Trophoblast cell (in vitro differentiated cells and primary cell): Measurements from ENCODE around the gene CAPN10.

Source experiments
- DNase-seq, 2 donors: peaks; one replicate each; pipeline ENCODE4 v3.0.0-alpha.2; 2016
- H2AFZ ChIP-seq: 2 replicates; pipeline ENCODE4 v1.6.1; 2013; ENCODE audit warnings: low read length, moderate library complexity, mild to moderate bottlenecking; ENCODE audit not compliant: insufficient read depth, poor library complexity
- H2AK5ac ChIP-seq: 2 replicates; pipeline ENCODE4 v1.6.1; 2013; ENCODE audit warnings: mild to moderate bottlenecking, low read length
- H2BK120ac ChIP-seq: 2 replicates; pipeline ENCODE4 v1.6.1; 2013; ENCODE audit warnings: low read length, mild to moderate bottlenecking, moderate library complexity; ENCODE audit not compliant: insufficient read depth, poor library complexity
- H2BK12ac ChIP-seq: 2 replicates; pipeline ENCODE4 v1.6.1; 2013; ENCODE audit warnings: mild to moderate bottlenecking, low read length, moderate library complexity
- H2BK5ac ChIP-seq: 2 replicates; pipeline ENCODE4 v1.6.1; 2013; ENCODE audit warnings: low read length, low read depth, moderate library complexity, mild to moderate bottlenecking; ENCODE audit not compliant: poor library complexity
- H3K14ac ChIP-seq: 2 replicates; pipeline ENCODE4 v1.6.1; 2013; ENCODE audit warnings: mild to moderate bottlenecking, low read length
- H3K18ac ChIP-seq: 2 replicates; pipeline ENCODE4 v1.6.1; 2013; ENCODE audit warnings: mild to moderate bottlenecking, low read length
- H3K23ac ChIP-seq: 2 replicates; pipeline ENCODE4 v1.6.1; 2013; ENCODE audit warnings: low read length
- H3K27ac ChIP-seq: 2 replicates; pipeline ENCODE4 v1.5.1; 2013; ENCODE audit warnings: low read depth, mild to moderate bottlenecking, inconsistent platforms, low read length, moderate library complexity
- H3K27me3 ChIP-seq: 2 replicates; pipeline ENCODE4 v1.6.1; 2013; ENCODE audit warnings: inconsistent platforms, mild to moderate bottlenecking, low read length, moderate library complexity; ENCODE audit not compliant: insufficient read depth
- H3K36me3 ChIP-seq, 2 experiments: 1 replicate in 1 of 2; 2 replicates in 1 of 2; pipeline ENCODE4 v1.6.1; 2013; ENCODE audit warnings: low read length in 2 of 2, mild to moderate bottlenecking in 2 of 2, moderate library complexity in 1 of 2; ENCODE audit not compliant: insufficient read depth in 2 of 2, control insufficient read depth in 1 of 2
- H3K4ac ChIP-seq: 2 replicates; pipeline ENCODE4 v1.6.1; 2013; ENCODE audit warnings: low read depth, mild to moderate bottlenecking, low read length, moderate library complexity
- H3K4me1 ChIP-seq, 2 experiments: 1 replicate in 1 of 2; 2 replicates in 1 of 2; pipeline ENCODE4 v1.6.1; 2013; ENCODE audit warnings: low read length in 2 of 2, mild to moderate bottlenecking in 2 of 2, moderate library complexity in 1 of 2; ENCODE audit not compliant: insufficient read depth in 2 of 2, control insufficient read depth in 1 of 2
- H3K4me2 ChIP-seq: 2 replicates; pipeline ENCODE4 v1.6.1; 2013; ENCODE audit warnings: inconsistent platforms, mild to moderate bottlenecking, low read length, moderate library complexity
- H3K4me3 ChIP-seq: 2 replicates; pipeline ENCODE4 v1.5.1; 2013; ENCODE audit warnings: mild to moderate bottlenecking, low read depth, low read length, inconsistent platforms
- H3K79me1 ChIP-seq: one replicate; pipeline ENCODE4 v1.6.1; 2013; ENCODE audit warnings: low read length
- H3K79me2 ChIP-seq: 2 replicates; pipeline ENCODE4 v1.6.1; 2013; ENCODE audit warnings: low read length, mild to moderate bottlenecking; ENCODE audit not compliant: control insufficient read depth, insufficient read depth, poor library complexity
- H3K9ac ChIP-seq: 2 replicates; pipeline ENCODE4 v1.6.1; 2013; ENCODE audit warnings: mild to moderate bottlenecking, low read length
- H3K9me3 ChIP-seq: 2 replicates; pipeline ENCODE4 v1.6.1; 2013; ENCODE audit warnings: low read depth, mild to moderate bottlenecking, control low read depth, inconsistent platforms, low read length; ENCODE audit not compliant: insufficient read depth
- H4K12ac ChIP-seq: 2 replicates; pipeline ENCODE4 v1.6.1; 2013; ENCODE audit warnings: low read depth, mild to moderate bottlenecking, low read length, moderate library complexity
- H4K8ac ChIP-seq: 2 replicates; pipeline ENCODE4 v1.6.1; 2013; ENCODE audit warnings: low read depth, mild to moderate bottlenecking, low read length, moderate library complexity
- H4K91ac ChIP-seq: one replicate; pipeline ENCODE4 v1.6.1; 2013; ENCODE audit warnings: low read depth, mild to moderate bottlenecking, low read length, moderate library complexity
- WGBS: extraction: QIAGEN DNeasy Blood & Tissue Kit; methylation state at CpG from one replicate; pipeline ENCODE4 v1.1.7; 2013; ENCODE audit warnings: missing lambda C conversion rate; ENCODE audit not compliant: insufficient read length, insufficient coverage; ENCODE audit errors: extremely low coverage; 5-methylcytosine and 5-hydroxymethylcytosine counted together

The CAPN10 gene

DNA sequence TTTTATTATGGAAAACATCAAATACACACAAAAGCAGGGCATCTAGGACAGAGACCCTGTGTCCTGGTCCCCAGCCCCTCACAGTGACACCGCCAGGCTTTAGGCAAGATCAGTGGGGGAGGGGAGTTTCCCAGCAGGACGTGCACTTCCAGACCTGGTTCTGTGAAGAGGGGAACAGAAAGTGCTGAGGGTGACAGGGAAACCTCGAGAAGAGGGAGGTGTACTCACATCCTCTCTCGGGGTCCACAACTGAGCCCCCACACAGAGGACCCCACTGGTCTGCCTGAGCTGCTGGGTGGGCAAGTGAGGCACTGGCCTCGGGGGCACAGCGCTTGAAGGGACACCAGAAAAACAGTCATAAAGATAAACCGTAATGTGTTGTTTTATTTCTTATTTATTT lies 34.3 kb downstream of the CAPN10 start:
- DNase-seq: no peak
- no peak overlapping the region for H3K4ac ChIP-seq
- WGBS: no CpG with 5 or more reads among the region's 7 CpGs

DNA sequence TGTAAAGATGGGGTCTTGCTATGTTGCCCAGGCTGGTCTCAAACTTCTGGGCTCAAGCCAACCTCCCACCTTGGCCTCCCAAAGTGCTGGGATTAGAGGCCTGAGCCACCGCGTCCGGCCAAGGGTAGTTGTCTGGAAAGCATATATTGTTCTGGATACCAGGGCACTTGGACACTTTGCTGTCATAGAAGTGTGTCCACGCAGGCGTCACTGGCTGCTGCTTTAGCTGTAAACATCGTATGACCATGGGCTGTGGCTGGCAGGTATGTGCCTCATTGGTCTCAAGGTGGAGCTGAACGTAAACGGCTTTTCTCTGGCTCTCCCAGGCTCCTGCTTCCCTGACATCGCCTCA lies 35.5 kb downstream of the CAPN10 start:
- H3K27ac ChIP-seq: no peak overlapping the region
- H3K9me3 ChIP-seq: peaks cover 8% of the 10 kb centered on the region

More for the DNA sequence above, 34.3 kb downstream of the CAPN10 start:
- H2AK5ac ChIP-seq: no peak overlapping the region
- H2BK12ac ChIP-seq: no peak overlapping the region
- no peaks in the 10 kb centered on the region for H3K79me1 ChIP-seq
- no peaks in the 10 kb centered on the region for H3K79me2 ChIP-seq
- H3K9me3 ChIP-seq: peaks cover 12% of the 10 kb centered on the region
- H3K23ac ChIP-seq: no peak overlapping the region
- H2BK5ac ChIP-seq: no peak overlapping the region
- H3K27ac ChIP-seq: no peak overlapping the region
- H4K91ac ChIP-seq: no peak overlapping the region
- H4K12ac ChIP-seq: no peak overlapping the region
- no peak overlapping the region for H2BK120ac ChIP-seq
- H2AFZ ChIP-seq: no peak overlapping the region
- H3K4me2 ChIP-seq: no peak overlapping the region
- H3K27me3 ChIP-seq: no peaks in the 10 kb centered on the region
- H3K9ac ChIP-seq: no peak overlapping the region
- no peaks in the 10 kb centered on the region for H3K36me3 ChIP-seq
- no peak overlapping the region for H3K14ac ChIP-seq
- no peak overlapping the region for H4K8ac ChIP-seq
- no peak overlapping the region for H3K18ac ChIP-seq
- H3K4me3 ChIP-seq: no peak overlapping the region
- no peaks in the 10 kb centered on the region for H3K4me1 ChIP-seq

DNA sequence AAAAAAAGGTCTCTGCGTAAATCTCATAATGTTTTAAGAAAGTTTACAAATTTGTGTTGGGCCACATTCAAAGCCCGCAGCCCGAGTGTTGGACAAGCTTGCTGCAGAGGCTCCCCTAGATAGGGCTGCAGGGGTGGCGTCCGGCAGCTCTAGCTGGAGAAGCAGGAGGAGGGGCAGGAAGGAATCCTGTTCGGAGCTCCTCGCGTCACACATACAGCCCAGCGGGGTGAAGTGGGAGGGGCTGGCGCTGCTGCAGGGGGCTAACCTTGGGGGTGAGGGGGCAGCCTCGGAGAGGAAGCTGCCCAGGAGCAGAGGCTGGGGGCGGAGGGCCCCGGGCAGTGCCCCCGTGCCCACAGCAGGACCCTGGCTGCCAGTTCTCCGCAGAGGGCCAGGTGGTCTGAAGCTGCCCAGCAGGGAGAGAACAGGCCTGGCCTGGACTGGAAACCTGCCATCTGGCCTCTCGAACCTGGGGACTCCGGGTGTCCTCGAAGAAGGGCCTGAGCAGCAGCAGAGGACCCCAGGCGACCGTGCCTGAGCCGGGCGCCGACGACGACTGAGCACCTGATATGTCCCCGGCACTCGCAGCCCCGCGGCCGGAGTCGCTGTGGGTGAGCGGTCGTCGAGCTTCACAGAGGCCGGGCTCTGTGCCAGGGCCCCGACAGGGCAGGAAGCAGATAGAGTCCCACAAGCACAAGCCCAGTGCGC lies 36.1 kb downstream of the CAPN10 start:
- Histone ChIP-seq H3K27ac (no peak overlapping the region), H4K12ac (no peak overlapping the region), H3K79me1 (no peaks in the 10 kb centered on the region), H3K9me3 (peaks cover 9% of the 10 kb centered on the region), H3K14ac (no peak overlapping the region), H3K36me3 (no peaks in the 10 kb centered on the region), H3K23ac (no peak overlapping the region), H2BK5ac (no peak overlapping the region), H2BK12ac (no peak overlapping the region), H3K9ac (no peak overlapping the region), H4K91ac (no peak overlapping the region), H3K4me1 (no peaks in the 10 kb centered on the region), H3K4me3 (no peak overlapping the region), H4K8ac (no peak overlapping the region), H3K18ac (no peak overlapping the region), H3K79me2 (no peaks in the 10 kb centered on the region), H2AFZ (no peak overlapping the region), H3K4ac (no peak overlapping the region), H3K4me2 (no peak overlapping the region), H2AK5ac (no peak overlapping the region), H2BK120ac (no peak overlapping the region), H3K27me3 (no peaks in the 10 kb centered on the region)
- no peak for DNase-seq
- WGBS: no CpG with 5 or more reads among the region's 37 CpGs

More for the DNA sequence above, 35.5 kb downstream of the CAPN10 start:
- Histone ChIP-seq H3K27me3 (no peaks in the 10 kb centered on the region), H4K91ac (no peak overlapping the region), H3K23ac (no peak overlapping the region), H4K8ac (no peak overlapping the region), H3K9ac (no peak overlapping the region), H3K79me2 (no peaks in the 10 kb centered on the region), H2AFZ (no peak overlapping the region), H3K4ac (no peak overlapping the region), H4K12ac (no peak overlapping the region), H2BK12ac (no peak overlapping the region), H3K18ac (no peak overlapping the region), H3K14ac (no peak overlapping the region), H2BK120ac (no peak overlapping the region), H3K4me3 (no peak overlapping the region), H3K4me1 (no peaks in the 10 kb centered on the region), H2AK5ac (no peak overlapping the region), H2BK5ac (no peak overlapping the region), H3K79me1 (no peaks in the 10 kb centered on the region), H3K36me3 (no peaks in the 10 kb centered on the region), H3K4me2 (no peak overlapping the region)
- no CpG with 5 or more reads among the region's 9 CpGs for WGBS
- DNase-seq: no peak

DNA sequence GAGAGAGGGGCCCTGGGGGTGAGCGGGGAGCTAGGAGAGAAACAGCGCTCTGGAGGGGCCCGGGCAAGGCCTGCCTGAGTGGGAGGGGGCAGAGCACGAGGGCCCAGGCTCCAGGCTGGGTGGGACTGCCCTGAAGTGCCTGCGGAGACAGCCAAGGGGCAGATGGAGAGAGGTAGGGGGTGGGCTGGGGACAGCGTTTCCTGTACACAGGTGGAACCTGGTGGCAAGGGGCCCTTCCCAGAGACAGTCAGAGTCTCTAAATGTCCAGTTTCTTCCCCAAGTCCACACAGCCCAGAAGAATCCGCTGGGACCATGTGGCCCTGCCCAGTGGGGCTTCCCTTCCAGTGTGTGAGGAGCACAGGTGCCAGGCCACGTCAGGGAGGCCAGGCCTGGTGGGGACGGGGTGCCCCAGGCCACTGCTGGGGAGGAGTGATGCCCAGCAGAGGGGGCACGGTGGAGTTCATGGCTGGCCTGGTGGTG lies 37.0 kb downstream of the CAPN10 start:
- H3K9me3 ChIP-seq: peaks cover 9% of the 10 kb centered on the region
- WGBS: no CpG with 5 or more reads among the region's 10 CpGs
- no peak overlapping the region for H2AK5ac ChIP-seq
- H3K27ac ChIP-seq: no peak overlapping the region
- no peak overlapping the region for H4K12ac ChIP-seq
- no peak overlapping the region for H3K4ac ChIP-seq
- no peak overlapping the region for H3K23ac ChIP-seq
- no peak overlapping the region for H2AFZ ChIP-seq
- no peaks in the 10 kb centered on the region for H3K27me3 ChIP-seq
- no peak overlapping the region for H2BK5ac ChIP-seq
- H3K9ac ChIP-seq: no peak overlapping the region
- no peaks in the 10 kb centered on the region for H3K79me2 ChIP-seq
- no peaks in the 10 kb centered on the region for H3K36me3 ChIP-seq
- H4K8ac ChIP-seq: no peak overlapping the region
- no peak overlapping the region for H4K91ac ChIP-seq
- H3K4me1 ChIP-seq: no peaks in the 10 kb centered on the region
- no peak overlapping the region for H3K4me2 ChIP-seq
- no peak overlapping the region for H3K14ac ChIP-seq
- H3K4me3 ChIP-seq: no peak overlapping the region
- no peak overlapping the region for H3K18ac ChIP-seq
- no peaks in the 10 kb centered on the region for H3K79me1 ChIP-seq
- DNase-seq: no peak
- H2BK12ac ChIP-seq: no peak overlapping the region
- H2BK120ac ChIP-seq: no peak overlapping the region
